HG02763 (cell line): ENCODE data around the gene SRI.
"Not testable (repeated sequence)": the region's sequence is repeated elsewhere in the genome, so short reads cannot be mapped to it uniquely, and the experiment has no call there.

Experiments
- ATAC-seq: cut with Tn5 transposase; IDR thresholded peaks from one replicate; pipeline ENCODE4 v1.9.1; 2021; ENCODE audit warnings: mild to moderate bottlenecking, moderate library complexity; ENCODE audit not compliant: unreplicated experiment

SRI gene, protein sequence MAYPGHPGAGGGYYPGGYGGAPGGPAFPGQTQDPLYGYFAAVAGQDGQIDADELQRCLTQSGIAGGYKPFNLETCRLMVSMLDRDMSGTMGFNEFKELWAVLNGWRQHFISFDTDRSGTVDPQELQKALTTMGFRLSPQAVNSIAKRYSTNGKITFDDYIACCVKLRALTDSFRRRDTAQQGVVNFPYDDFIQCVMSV

DNA sequence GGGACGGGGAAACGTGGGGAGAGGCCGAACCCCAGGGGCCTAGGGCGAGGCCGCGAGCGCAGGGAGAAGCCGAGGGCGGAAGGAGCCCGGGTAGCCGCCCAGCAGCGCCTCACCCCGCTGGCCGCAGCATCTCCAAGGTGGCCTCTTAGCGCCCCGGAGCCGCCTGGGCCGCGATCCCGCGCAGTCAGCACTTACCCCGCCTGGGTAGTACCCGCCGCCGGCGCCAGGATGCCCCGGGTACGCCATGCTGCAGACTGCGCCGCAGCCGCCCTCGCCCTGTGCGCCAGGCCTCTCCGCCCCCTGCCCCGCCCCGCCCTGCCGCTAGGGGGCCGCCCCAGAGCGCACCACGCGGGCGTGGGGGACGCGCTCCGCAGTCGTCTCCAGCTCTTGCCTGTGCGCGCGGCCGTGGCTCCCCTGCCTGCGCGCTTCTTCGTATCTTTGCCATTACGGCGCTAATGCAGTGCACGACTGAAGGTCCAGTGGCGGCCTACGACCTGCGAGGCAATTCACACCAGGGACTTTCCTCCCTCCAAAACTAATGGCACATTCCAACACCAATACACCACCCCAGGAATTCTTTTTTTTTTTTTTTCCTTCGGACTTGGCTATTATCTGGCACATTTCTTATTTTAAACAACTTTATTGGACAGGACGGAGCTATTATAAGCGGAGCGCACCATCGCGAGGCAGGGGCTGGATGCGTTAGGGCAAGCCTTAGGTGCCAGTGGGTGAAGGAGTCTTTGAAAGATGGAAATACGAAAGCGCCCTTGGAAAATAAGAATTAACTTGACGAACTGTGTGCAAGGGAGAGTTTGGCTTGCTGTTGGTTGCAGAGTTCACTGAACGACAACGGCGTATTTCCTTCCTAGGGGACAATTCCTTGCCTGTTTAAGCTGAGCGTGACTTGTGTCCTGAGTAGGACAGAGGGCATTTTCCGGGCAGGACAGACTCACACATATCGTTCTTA is at the start of gene SRI:
Gene SRI, minus strand, starts transcription at position 258 of the 967 bp plus-strand sequence. Its CDS starts 12 bp downstream, at position 246.
- ATAC-seq = peak; percentile 67

DNA sequence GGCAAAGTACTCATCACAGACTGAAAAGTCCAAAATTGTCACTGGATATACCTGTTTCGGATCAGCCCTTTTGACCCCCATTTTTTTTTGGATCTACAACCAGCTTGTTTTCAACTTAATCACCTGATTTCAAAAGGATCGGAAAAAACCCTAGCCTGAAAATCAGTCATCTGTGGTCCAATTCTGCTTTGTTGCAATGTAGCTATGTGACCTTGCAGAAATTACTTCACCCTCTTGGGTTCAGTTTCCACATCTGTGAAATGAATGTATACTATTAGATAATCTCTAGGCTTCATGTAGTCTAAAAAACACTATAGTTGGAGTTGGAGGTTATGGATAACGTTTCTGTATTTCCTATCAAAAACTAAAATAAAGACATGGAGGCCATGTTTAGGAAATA is 49.7 kb upstream of the SRI start:
- no peak for ATAC-seq

DNA sequence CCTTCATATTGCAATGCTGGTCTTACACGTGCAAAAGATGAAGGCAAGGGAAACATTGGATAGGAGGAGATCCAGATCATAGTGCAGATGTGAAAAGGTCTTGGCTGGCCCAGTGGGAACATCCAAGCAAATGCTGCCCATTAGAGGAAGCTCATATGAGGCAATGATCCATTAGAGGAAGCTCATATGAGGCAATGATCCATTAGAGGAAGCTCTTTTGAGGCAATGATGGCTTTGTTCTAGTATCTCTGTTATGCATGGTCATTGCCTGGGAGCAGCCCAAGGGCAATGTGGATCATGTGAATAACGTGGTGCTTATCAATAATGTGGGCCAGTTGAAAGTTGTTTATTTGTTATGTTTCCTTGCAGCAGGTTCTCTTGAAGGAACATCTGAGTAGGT is 49.0 kb upstream of the SRI start:
- ATAC-seq = no peak

DNA sequence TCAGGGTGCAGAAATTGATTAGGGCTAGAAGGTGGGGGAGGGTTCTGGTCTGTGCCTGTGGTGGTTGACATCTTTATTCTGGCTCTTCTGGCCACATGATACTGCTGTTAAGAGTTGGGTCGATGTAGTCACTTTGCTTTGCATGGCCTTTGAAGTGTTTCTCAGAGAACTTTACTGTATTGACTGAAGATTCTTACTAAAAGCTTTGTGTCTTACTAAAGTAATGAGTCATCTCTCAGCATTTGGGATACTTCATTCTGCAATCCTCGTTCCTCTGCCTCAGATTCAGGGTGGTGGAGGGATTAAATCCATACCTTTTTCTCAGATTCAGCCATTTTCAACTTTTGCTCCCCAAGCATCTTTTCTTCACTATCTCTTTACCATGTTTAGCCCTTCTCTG is 48.2 kb upstream of the SRI start:
- no peak for ATAC-seq

DNA sequence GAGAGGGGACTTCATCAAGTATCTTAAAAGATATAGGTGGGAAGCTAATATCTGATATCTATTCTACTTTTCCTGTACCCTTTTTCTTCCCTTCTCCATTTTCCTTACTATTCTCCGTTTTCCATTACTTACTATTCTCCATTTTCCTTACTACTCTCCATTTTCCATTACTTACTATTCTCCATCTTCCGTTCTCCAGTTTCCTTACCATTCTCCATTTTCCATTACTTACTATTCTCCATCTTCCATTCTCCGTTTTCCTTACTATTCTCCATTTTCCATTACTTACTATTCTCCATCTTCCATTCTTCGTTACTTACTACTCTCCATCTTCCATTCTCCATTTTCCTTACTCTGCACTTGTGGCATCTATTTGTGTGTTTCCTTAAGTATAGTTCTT is 47.6 kb upstream of the SRI start:
- no peak for ATAC-seq

DNA sequence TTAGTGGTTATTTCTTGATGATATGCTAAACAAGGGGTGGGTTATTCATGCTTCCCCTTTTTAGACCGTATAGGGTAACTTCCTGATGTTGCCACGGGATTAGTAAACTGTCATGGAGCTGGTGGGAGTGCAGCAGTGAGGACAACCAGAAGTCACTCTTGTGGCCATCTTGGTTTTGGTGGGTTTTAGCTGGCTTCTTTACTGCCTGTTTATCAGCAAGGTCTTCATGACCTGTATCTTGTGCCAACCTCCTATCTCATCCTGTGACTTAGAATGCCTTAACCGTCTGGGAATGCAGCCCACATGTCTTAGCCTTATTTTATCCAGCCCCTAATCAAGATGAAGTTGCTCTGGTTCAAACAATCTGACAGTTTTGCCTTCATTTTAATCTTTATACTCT is 45.1 kb upstream of the SRI start:
- not testable (repeated sequence) for ATAC-seq

DNA sequence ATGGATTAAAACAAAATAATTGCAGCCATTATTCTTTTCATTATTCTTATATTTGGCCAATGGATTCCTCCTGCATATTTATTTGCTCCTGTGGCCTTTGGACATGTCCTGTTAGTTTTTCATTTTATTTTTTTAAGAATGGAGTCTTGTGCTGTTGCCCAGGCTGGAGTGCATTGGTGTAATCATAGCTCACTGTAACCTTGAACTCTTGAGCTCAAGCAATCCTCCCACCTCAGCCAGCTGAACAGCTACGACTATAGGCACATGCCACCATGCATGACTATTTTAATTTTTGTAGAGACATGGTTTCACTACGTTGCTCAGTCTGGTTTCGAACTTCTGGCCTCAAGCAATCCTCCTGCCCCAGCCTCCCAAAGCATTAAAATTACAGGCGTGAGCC is 42.7 kb upstream of the SRI start:
- no peak for ATAC-seq

DNA sequence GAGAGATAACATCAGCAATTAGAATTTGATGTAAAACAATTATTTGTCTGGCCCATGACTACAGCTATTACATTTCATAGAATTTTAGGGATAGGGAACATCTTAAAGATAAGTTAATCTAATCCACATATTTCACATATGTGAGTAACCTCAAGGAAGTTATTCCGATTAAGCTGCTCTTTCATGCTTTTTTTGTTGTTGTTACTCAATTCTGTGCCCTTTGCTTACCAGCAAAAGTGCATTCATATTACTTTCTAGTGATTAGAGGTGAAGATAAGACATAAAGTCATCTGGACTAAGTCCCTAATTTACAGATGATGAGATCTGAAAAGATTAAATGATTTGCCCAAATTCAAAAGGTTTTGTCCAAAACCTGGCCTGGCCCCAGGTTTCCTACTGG is 40.9 kb upstream of the SRI start:
- ATAC-seq = no peak

DNA sequence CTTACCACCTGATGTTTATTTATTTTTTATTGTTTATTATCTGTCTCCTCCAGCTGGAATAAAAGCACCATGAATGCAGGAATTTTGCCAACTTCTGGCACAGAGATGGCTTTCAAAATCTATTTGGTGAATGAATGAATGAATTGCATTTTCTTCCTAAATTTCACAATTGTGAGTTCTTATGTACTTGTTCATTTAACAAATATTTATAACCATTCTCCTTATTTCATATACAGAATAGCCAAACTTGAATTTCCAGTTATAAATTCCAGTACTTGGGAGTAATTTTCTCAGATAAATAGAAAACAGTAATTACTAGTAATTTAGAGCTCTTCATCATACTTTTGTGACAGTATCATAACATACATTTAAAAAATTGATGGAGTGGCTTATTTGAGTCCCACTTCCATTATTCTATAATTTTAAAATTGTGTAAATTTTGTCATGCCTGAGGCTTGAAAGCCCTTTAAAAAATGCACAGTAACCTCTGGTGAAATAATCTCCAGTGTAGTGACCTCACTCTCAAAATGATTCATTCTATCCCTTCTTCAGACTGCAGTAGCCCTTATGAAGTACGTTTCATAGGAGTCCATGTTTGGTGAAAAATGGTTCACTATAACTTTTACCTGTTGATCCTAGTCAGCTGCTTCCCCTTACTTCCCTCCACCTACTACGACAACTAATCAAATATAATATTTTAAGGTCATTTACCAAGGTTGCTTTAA is 40.0 kb upstream of the SRI start:
- no peak for ATAC-seq

DNA sequence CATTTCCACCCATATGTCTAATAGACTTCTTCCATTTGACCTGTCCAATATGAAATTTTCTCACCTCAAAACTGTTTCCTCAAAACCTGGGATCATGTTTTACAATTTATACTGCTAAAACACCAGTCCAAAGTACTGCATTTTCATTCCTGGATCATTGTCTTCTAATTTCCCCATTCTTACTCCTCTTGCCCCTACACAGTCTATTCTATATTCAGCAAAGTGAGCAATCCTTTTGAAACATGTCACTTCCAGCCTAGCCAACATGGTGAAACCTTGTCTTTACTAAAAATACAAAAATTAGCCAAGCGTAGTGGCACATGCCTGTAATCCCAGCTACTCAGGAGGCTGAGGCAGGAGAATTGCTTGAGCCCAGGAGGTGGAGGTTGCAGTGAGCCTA is 38.5 kb upstream of the SRI start:
- not testable (repeated sequence) for ATAC-seq

DNA sequence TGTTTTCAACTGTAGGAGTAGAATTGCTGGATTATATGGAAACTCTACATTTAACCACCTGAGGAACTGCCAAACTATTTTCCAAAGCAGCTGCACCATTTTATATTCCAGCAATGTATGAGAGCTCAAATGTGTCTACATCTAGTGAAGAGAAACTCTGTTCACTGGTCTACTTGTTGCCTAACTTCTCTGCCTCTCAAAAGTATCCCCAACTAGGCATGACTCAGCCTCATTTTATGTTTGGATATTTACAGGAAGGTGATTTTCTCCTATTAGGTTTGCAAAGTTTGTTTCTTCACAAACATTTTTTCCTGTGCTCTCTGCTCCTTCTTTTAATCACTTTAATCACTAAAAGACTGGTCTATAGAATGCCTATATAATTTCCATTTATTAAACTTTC is 37.1 kb upstream of the SRI start:
- ATAC-seq = no peak

DNA sequence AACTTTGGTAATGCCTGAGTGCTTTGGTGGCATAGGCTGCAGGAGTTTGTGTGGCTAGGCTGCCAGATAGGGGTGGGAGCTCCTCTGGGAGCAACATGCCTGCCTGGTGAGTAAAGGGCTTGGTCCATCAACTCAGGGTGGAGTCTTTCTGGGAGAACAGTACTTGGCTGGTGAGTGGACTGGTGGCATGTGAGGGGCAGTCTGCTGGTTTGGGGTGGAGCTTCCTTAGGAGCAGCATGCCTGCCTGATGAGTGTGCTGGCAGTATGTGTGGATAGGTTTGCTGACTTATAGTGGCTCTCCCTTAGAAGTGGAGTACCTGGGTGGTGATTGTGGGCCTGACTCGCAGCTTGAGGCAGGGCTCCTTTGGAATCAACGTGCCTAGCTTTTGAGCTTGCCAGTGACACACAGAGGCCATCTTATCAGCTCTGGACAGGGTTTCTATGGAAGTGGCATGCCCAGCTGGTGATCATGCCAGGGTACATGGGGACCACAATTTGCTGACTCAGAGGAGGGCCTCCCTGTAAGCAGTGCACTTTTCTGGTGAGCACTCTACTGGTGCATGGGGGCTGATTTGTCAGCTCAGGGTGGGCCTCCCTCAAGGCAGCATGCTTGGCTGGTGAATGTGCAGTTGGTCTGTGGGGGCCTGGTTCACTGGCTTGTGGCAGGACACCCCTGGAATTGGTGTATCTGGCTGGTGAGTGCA is 35.0 kb upstream of the SRI start:
- no peak for ATAC-seq

DNA sequence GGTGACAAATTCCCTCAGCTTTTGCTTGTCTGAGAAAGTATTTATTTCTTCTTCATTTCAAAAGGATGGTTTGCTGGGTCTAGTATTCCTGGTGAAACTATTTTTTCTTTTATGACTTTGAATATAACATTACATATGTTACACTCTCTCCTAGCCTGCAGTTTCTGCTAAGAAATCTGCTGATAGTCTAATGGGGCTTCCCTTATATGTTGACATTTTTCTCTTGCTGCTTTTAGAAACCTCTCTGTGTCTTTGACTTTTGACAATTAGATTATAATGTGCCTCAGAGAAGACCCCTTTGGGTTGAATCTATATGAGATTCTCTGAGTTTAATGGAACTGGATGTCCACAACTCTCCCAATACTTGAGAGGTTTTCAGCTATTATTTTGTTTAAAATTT is 33.8 kb upstream of the SRI start:
- no peak for ATAC-seq

DNA sequence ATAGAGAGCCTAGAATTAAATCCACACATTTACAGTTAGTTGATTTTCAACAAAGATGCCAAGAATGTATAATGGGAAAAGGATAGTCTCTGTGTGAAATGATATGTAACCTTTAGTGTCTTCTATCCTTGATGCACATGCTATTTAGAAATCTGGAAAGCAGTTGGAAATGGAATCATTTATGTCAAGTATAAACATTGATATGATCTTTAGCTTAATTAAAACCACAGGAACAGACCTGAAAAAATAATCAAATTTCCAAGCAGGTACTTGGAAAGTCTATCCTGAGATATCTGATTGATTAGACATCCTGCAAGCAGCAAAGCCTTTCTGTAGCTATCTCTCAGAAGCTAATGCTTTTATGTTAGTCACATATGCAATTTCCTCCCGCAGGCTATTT is 24.4 kb upstream of the SRI start:
- ATAC-seq = no peak

DNA sequence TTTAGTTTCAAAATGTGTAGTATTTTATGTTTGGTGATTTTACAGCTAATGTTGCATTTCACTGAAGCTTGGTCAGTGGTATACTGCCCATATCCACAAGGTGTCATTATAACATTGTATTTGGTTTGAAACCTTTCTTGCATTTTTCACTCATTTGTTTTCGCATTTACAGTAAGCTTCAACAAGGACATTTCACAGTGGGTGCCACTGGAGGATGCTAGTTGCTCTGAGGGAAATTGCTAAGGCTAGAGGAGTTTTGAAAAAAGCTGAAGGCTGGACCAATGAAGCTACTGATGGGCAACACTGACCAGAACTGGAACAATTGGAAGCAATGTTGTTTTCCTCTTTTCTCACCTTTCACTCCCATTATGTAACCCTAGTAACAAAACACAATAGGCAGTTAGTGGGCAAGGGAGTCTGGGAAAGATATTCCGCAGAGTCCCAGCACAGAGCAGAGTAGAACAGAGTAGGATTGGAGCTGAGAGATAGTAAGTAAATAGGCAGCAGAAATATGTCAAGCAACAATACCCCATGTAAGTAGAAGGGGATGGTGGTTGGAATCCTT is 23.6 kb upstream of the SRI start:
- ATAC-seq = peak; percentile 68

DNA sequence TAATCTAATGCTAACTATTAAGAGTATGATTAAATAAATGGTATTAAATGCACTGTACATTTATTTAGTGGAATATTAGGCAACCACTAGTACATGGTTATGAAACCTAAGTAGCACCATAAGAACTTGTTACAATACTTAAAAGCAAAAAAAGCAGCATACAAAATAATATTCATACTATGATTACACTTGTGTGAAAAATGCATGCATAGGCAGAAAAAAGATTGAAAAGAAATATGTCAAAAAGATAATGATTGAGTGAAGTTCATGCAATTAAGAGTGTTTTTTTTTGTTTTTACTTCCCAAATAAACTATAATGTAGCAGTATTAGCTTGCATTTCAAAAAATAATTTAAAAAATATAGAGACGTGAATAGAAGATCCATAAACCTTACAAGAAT is 20.0 kb upstream of the SRI start:
- ATAC-seq = no peak

DNA sequence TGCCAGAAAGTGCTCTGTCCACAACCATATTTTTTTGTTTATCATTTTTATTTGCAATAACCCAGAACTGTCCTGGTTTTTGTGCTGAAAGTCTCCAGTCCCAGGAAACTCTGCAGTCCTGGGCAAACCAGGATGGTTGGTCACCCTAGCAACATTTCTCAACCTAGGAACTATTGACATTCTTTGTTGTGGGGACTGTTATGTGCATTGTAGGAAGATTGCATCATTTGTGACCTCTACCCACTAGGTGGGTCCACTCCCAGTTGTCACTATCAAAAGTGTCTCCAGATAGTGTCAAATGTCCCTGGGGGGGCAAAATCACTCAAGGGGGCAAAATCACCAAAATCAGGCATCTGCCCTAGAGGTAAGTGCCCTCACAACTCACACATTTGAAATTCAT is 14.0 kb upstream of the SRI start:
- ATAC-seq = no peak

DNA sequence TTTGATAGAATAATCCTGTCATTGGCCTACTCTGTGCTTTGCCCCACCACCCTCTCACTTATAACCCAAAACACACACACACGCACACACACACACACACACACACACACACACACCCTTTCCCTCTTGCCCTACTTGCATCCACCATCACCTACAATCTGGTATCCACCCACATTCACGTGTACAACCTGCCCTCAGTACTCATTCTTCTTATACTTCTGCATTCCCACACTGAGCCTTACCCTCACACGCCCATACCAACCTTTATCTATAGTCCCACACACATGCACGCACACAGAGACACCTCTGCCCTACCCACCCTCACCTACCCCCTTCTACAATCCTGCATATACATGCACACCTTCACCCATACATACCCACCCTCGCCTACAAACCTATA is 10.8 kb upstream of the SRI start:
- ATAC-seq = no peak

DNA sequence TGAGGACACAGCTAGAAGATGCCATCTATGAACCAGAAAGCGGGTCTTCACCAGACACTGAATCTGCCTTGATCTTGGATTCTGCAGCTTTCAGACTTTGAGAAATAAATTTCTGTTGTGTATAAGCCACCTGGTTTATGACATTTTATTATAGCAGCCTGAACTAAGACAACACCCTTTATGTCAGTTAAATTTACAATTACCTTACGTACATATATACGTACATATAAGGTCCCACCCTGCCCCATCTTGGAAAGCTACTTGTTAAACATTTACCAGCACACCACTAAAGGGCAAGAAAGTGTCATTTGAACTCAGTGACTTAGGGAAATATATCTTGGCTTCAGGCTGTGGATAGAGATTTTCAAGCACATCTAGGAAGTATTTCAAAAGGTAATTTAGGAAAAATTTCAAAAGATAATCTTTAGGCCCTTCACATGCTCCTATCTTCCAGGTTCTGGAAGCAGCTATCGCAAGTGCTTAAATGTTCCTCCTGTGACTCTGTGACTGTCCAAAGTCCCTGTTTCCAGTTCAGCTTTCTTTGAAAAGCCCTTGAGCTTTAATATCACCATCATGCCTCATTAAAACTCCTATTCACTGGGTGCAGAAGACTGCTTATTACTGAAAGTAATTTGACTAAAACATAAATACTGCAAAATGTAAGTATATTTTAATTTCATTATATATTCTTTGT is 9.6 kb upstream of the SRI start:
- ATAC-seq = no peak

DNA sequence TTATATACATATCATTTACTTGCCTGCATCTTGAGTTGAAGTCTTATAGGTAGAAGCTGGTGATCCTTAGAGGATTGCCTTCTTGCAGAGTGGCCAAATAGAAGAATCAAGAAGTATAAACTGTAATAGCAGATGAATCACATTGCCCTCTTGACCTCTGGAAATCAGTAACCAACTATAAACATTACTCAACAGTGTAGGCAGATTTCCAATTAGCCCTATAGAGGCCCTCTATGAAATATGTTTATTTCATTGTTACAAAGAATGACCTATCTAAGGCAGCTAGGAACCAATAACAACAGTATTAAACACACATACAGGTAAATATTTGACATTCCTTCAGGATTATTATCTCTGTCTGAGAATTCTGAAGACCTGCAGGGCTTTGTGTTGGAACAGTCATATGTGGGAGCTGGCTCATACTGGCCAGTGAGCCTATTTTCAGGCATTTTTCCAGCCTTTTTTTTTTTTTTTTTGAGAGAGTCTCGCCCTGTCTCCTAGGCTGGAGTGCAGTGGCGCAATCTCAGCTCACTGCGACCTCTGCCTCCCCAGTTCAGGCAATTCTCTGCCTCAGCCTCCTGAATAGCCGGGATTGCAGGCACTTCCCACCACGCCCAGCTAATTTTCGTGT is 7.2 kb upstream of the SRI start:
- ATAC-seq = no peak
